Lower leg skin (tissue), 4 donors: ENCODE measurements around the gene TRIM63. TPM values are rescaled to one million over a fixed set of nuclear protein-coding genes. Genes with fewer than 3 reads are reported as not detected.

Experiments used
- DNase-seq, 2 donors: peaks; one replicate each; pipeline ENCODE4 v3.0.0-alpha.2; 2019; ENCODE audit warnings: low spot score in 2 of 2
- H3K4me3 ChIP-seq: fragments of 200-600 bp; sonication (generic); 2 replicates; pipeline ENCODE4 v1.5.1; 2017; ENCODE audit warnings: mild to moderate bottlenecking, low read depth; ENCODE audit not compliant: poor library complexity, severe bottlenecking
- CTCF ChIP-seq, 3 donors: fragments of 450-650 bp; IDR thresholded peaks; one replicate each; pipeline ENCODE4 v1.5.1; 2016; ENCODE audit warnings: antibody characterized with exemption in 3 of 3, mild to moderate bottlenecking in 3 of 3, moderate library complexity in 2 of 3
- POLR2A ChIP-seq, 2 donors: fragments of 450-650 bp; IDR thresholded peaks; one replicate each; pipeline ENCODE4 v1.6.1; 2016 to 2017; ENCODE audit warnings: antibody characterized with exemption in 2 of 2, mild to moderate bottlenecking in 1 of 2, moderate library complexity in 1 of 2
- WGBS, 2 donors: methylation state at CpG; one replicate each; pipeline ENCODE4 v1.1.5; 2018; 5-methylcytosine and 5-hydroxymethylcytosine counted together
- intact Hi-C: fragments of 100-400 bp; cut with DNase I; formaldehyde crosslinking; loops from one replicate; pipeline ENCODE4 v1.15.0; 2023; ENCODE audit warnings: low total_unique reads
- total RNA-seq, 4 donors: library from RNA; depleted of rRNA; stranded (reverse); fragments of >200 nt; gene quantifications; one replicate each; pipeline ENCODE4 v1.1.0, GENCODE V29; 2016

Gene TRIM63
- total RNA-seq, 4 donors from 2014 or later: 0.21 to 2.5 (median 2.1) TPM

- TF ChIP-seq POLR2A (IDR thresholded peaks at IDR 0.05): no peak
- TF ChIP-seq CTCF (IDR thresholded peaks at IDR 0.05): no peak
- H3K4me3 ChIP-seq: no peak overlapping the region
- 69 to 82% methylated on average over 8 to 10 of the region's 10 CpGs for WGBS, 2 donors
- no peak for DNase-seq
- intact Hi-C loops: loop anchor here (10.0 kb wide), 1 partner anchor 205 kb away; no protein-coding TSS in a partner anchor
These were observed 17.7 kb downstream of the TRIM63 start for GRCh38 chr1:26049531-26050247.

- H3K4me3 ChIP-seq: no peak overlapping the region
- 68 to 79% methylated on average over 7 of the region's 7 CpGs for WGBS, 2 donors
- TF ChIP-seq CTCF (IDR thresholded peaks at IDR 0.05): no peak
- no peak for TF ChIP-seq POLR2A (IDR thresholded peaks at IDR 0.05)
- DNase-seq: no peak
- intact Hi-C loops: loop anchor here (10.0 kb wide), 1 partner anchor 207 kb away; no protein-coding TSS in a partner anchor
These were observed 20.1 kb downstream of the TRIM63 start for GRCh38 chr1:26047278-26047874.

- 4 to 14% methylated on average over 19 to 28 of the region's 57 CpGs for WGBS, 2 donors
- intact Hi-C loops: loop anchor here (10.0 kb wide), 1 partner anchor 208 kb away; no protein-coding TSS in a partner anchor
These were observed 21.0 kb downstream of the TRIM63 start for GRCh38 chr1:26046246-26047095.

GRCh38 chr1:26045722-26046245, 21.6 kb downstream of the TRIM63 start, which contains the start of gene SLC30A2:
TSS of gene SLC30A2 (minus strand) at chr1:26046118. CDS start at chr1:26045896, 222 bp downstream.
- intact Hi-C loops: loop anchor here (10.0 kb wide), 1 partner anchor 209 kb away; no protein-coding TSS in a partner anchor
- DNase-seq: no peak
- no peak within 1 kb of the TSS for H3K4me3 ChIP-seq
- 1 to 2% methylated on average over 22 to 35 of the region's 62 CpGs for WGBS, 2 donors
- TF ChIP-seq CTCF (IDR thresholded peaks at IDR 0.05) (no peak), POLR2A (IDR thresholded peaks at IDR 0.05) (no peak)

More at GRCh38 chr1:26046246-26047095, 21.0 kb downstream of the TRIM63 start:
- TF ChIP-seq CTCF (IDR thresholded peaks at IDR 0.05) (no peak), POLR2A (IDR thresholded peaks at IDR 0.05) (no peak)
- H3K4me3 ChIP-seq: no peak overlapping the region
- DNase-seq: no peak

GRCh38 chr1:26044971-26045721, 22.3 kb downstream of the TRIM63 start:
- intact Hi-C loops: loop anchor here (10.0 kb wide), 1 partner anchor 210 kb away; no protein-coding TSS in a partner anchor
- 44 to 49% methylated on average over 24 to 25 of the region's 29 CpGs for WGBS, 2 donors
- H3K4me3 ChIP-seq: no peak overlapping the region
- TF ChIP-seq POLR2A (IDR thresholded peaks at IDR 0.05) (no peak), CTCF (IDR thresholded peaks at IDR 0.05) (no peak)
- DNase-seq: no peak
